Vagina (tissue), 2 donors: ENCODE data around the gene CDC14A. TPM values are rescaled to one million over a fixed set of nuclear protein-coding genes. Genes with fewer than 3 reads are reported as not detected.

Experiments used
- DNase-seq, 2 donors: peaks; one replicate each; pipeline ENCODE4 v3.0.0-alpha.2; 2017; ENCODE audit errors: extremely low spot score in 2 of 2
- H3K27ac ChIP-seq: fragments of 200-600 bp; sonication (generic); one replicate; pipeline ENCODE4 v1.5.1; 2019
- H3K27me3 ChIP-seq: fragments of 200-600 bp; sonication (generic); one replicate; pipeline ENCODE4 v1.5.1; 2019
- H3K36me3 ChIP-seq, 2 donors: fragments of 200-600 bp; sonication (generic); one replicate each; pipeline ENCODE4 v1.5.1; 2017 to 2019
- H3K4me1 ChIP-seq: fragments of 200-600 bp; sonication (generic); one replicate; pipeline ENCODE4 v1.5.1; 2019
- H3K4me3 ChIP-seq, 2 donors: fragments of 200-600 bp; sonication (generic); 1 replicate in 1 of 2; 2 replicates in 1 of 2; pipeline ENCODE4 v1.5.1; 2016 to 2019
- H3K9me3 ChIP-seq: fragments of 200-600 bp; sonication (generic); one replicate; pipeline ENCODE4 v1.5.1; 2019
- CTCF ChIP-seq, 3 experiments: fragments of 450-650 bp in 2 of 3; fragments of 200-600 bp in 1 of 3; sonication (generic) in 1 of 3; IDR thresholded peaks; one replicate each; pipeline ENCODE4 v1.5.1; 2017 to 2019; ENCODE audit warnings: antibody characterized with exemption in 3 of 3, mild to moderate bottlenecking in 2 of 3, moderate library complexity in 2 of 3
- POLR2A ChIP-seq, 2 donors: fragments of 450-650 bp; IDR thresholded peaks; one replicate each; pipeline ENCODE4 v1.6.1; 2017; ENCODE audit warnings: antibody characterized with exemption in 2 of 2, mild to moderate bottlenecking in 2 of 2, moderate library complexity in 2 of 2
- POLR2AphosphoS5 ChIP-seq, 2 donors: sonication (generic); formaldehyde crosslinking; IDR thresholded peaks; one replicate each; pipeline ENCODE4 v1.9.0; 2017; ENCODE audit warnings: antibody characterized with exemption in 2 of 2, mild to moderate bottlenecking in 2 of 2, low read depth in 1 of 2; ENCODE audit not compliant: insufficient read depth in 1 of 2
- intact Hi-C: fragments of 100-400 bp; cut with DNase I; formaldehyde crosslinking; loops from one replicate; pipeline ENCODE4 v1.15.1; 2023
- total RNA-seq: library from RNA; depleted of rRNA; stranded (reverse); fragments of >200 nt; gene quantifications from one replicate; pipeline ENCODE4 v1.2.3, GENCODE V29; 2016

The CDC14A gene
- total RNA-seq, 1 donor from 2014 or later = 14.5 TPM

GRCh38 chr1:100565533-100565932, 213.2 kb downstream of the CDC14A start:
- no peaks in the 10 kb centered on the region for H3K9me3 ChIP-seq
- DNase-seq = no peak
- intact Hi-C loops = no loop called here
- H3K27ac ChIP-seq = no peak overlapping the region
- no peaks in the 10 kb centered on the region for H3K4me1 ChIP-seq
- no peak for TF ChIP-seq POLR2A (IDR thresholded peaks at IDR 0.05)
- no peak for TF ChIP-seq CTCF (IDR thresholded peaks at IDR 0.05)
- TF ChIP-seq POLR2AphosphoS5 (IDR thresholded peaks at IDR 0.05; ENCODE audit: insufficient read depth in 1 of 2, low read depth in 1 of 2) = no peak
- H3K4me3 ChIP-seq = no peak overlapping the region
- no peaks in the 10 kb centered on the region for H3K27me3 ChIP-seq
- no peaks in the 10 kb centered on the region for H3K36me3 ChIP-seq

- Histone ChIP-seq H3K9me3 (no peaks in the 10 kb centered on the region), H3K27me3 (no peaks in the 10 kb centered on the region), H3K27ac (no peak overlapping the region), H3K36me3 (no peaks in the 10 kb centered on the region), H3K4me1 (no peaks in the 10 kb centered on the region), H3K4me3 (no peak overlapping the region)
- intact Hi-C loops = no loop called here
- TF ChIP-seq POLR2AphosphoS5 (IDR thresholded peaks at IDR 0.05; ENCODE audit: insufficient read depth in 1 of 2, low read depth in 1 of 2) (no peak), POLR2A (IDR thresholded peaks at IDR 0.05) (no peak), CTCF (IDR thresholded peaks at IDR 0.05) (no peak)
- DNase-seq = no peak
These were observed 213.8 kb downstream of the CDC14A start for GRCh38 chr1:100565937-100566699.

GRCh38 chr1:100567062-100567461, 214.8 kb downstream of the CDC14A start:
- H3K9me3 ChIP-seq = no peaks in the 10 kb centered on the region
- H3K27ac ChIP-seq = no peak overlapping the region
- H3K36me3 ChIP-seq = no peaks in the 10 kb centered on the region
- no peak overlapping the region for H3K4me3 ChIP-seq
- intact Hi-C loops = no loop called here
- TF ChIP-seq POLR2AphosphoS5 (IDR thresholded peaks at IDR 0.05; ENCODE audit: insufficient read depth in 1 of 2, low read depth in 1 of 2) = no peak
- TF ChIP-seq CTCF (IDR thresholded peaks at IDR 0.05) = no peak
- TF ChIP-seq POLR2A (IDR thresholded peaks at IDR 0.05) = no peak
- DNase-seq = no peak
- no peaks in the 10 kb centered on the region for H3K27me3 ChIP-seq
- H3K4me1 ChIP-seq = no peaks in the 10 kb centered on the region

Other genes starting within 250 kb of the CDC14A start
- 3.4 TPM for gene SASS6, start 219.6 kb upstream of the CDC14A start, total RNA-seq
- gene TRMT13, start 219.3 kb upstream of the CDC14A start, total RNA-seq = 14.5 TPM
- gene LRRC39, start 174.2 kb upstream of the CDC14A start, total RNA-seq = 1.2 TPM
- 7.4 TPM for gene DBT, start 102.7 kb upstream of the CDC14A start, total RNA-seq
- 14.5 TPM for gene RTCA, start 86.3 kb upstream of the CDC14A start, total RNA-seq
- 0.25 TPM for gene GPR88, start 185.6 kb downstream of the CDC14A start, total RNA-seq